22Rv1 (cell line): ENCODE measurements around the gene ALDH16A1.

Experiments
- H3K27ac ChIP-seq: fragments of 450-650 bp; 2 replicates; pipeline ENCODE4 v1.5.1; 2017
- CTCF ChIP-seq: fragments of 450-650 bp; IDR thresholded peaks from 2 replicates; pipeline ENCODE4 v1.5.1; 2017; ENCODE audit warnings: mild to moderate bottlenecking
- ZFX ChIP-seq: fragments of 450-650 bp; IDR thresholded peaks from 2 replicates; pipeline ENCODE4 v1.6.1; 2017; ENCODE audit warnings: antibody characterized with exemption, borderline replicate concordance

The ALDH16A1 gene

DNA sequence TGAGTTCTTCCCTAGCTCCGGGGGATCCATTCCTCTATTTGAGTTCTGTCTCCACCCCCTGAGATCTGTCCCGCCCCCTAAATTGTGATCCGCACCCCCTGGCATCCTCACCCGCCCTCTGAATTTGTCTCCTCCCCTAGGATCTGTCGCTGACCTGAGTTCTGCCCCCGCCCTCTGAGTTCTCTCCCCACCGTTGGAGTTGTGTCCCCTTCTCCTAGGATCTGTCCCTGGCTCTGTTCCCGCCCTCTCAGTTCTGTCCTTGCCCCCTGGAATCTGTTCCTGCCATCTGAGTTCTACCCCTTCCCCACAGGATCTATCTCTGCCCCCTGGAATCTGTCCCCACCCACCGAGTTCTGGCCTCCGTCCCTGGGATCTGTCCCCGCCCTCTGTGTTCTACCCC is 10.7 kb upstream of the ALDH16A1 start:
- H3K27ac ChIP-seq, result peak overlapping the region; percentile 95
- TF ChIP-seq CTCF (no peak), ZFX (no peak)

DNA sequence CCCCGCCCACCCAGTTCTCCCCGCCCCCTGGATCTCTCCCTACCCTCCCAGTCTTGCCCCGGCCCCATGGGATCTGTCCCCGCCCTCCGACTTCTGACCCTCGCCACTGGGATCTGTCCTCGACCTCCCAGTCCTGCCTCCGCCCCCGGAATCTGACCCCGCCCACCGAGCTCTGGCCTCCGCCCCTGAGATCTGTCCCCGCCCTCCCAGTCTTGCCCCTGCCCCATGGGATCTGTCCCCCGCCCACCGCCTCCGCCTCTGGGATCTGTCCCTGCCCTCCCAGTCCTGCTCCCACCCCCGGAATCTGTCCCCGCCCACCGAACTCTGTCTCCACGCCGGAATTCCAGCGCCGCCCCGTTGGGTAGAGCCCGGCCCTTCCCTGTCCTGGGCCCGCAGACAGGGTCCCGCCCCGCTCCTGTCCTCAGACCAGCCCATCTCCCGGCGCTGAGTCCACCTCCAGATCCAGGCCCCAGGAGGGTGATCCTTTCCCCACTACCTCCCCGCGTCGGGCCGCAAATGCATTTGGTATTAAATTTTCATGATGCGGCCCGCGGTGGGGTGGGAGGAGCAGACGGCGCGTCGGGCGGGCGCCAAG is 10.2 kb upstream of the ALDH16A1 start:
- H3K27ac ChIP-seq, result peak overlapping the region; percentile 95

GRCh38 chr19:49443366-49444099 is 9.5 kb upstream of the ALDH16A1 start:
- TF ChIP-seq ZFX (no peak), CTCF (peak; percentile 99)
- H3K27ac ChIP-seq, result peak overlapping the region; percentile 95

More for the DNA sequence above, 10.2 kb upstream of the ALDH16A1 start:
- no peak for TF ChIP-seq CTCF
- no peak for TF ChIP-seq ZFX

DNA sequence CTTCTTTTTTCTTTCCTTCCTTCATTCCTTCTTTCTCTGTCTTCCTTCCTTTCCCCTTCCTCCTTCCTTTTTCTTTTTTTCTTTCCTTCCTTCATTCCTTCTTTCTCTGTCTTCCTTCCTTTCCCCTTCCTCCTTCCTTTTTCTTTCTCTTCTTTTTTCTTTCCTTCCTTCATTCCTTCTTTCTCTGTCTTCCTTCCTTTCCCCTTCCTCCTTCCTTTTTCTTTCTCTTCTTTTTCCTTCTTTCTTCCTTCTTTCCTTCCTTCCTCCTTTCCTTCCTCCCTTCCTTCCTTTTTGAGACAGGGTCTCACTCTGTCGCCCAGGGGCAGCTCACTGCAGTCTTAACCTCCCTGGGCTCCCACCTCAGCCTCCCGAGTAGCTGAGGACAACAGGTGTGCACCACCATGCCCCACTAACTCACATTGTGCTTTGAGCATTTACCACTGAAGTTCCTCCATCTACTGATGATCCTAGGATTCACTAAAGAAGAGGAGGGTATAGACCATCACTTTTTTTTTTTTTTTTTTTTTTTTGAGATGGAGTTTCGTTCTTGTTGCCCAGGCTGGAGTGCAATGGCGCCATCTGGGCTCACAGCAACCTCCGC is 8.8 kb upstream of the ALDH16A1 start:
- H3K27ac ChIP-seq, result peak overlapping the region; percentile 95; the same call in 1 of the 2 replicates

- TF ChIP-seq ZFX (no peak), CTCF (no peak)
- H3K27ac ChIP-seq, result no peak overlapping the region
Measured at GRCh38 chr19:49445997-49446396, 7.0 kb upstream of the ALDH16A1 start.

- no peak overlapping the region for H3K27ac ChIP-seq
- TF ChIP-seq ZFX (no peak), CTCF (no peak)
Measured at GRCh38 chr19:49447485-49448431, 5.3 kb upstream of the ALDH16A1 start.

DNA sequence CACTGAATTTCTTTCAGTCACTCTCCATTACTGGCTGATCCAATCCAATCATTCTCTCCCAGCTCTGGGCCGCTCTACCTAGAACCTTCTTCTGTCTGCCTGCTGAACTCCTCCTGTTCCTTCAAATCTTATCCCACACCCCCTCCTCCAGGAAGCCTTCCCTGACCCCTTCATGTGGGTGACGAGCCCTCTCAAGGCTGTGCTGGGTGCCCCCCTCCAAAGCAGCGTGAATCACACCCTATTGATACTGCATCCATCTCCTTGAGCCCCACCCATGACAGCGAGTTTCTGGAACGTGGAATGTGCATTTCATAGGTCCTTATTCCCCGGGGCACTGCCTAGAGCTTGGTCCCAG is 4.6 kb upstream of the ALDH16A1 start:
- TF ChIP-seq ZFX, result no peak
- TF ChIP-seq CTCF, result no peak
- H3K27ac ChIP-seq, result no peak overlapping the region
